GM12891 (cell line): ENCODE measurements around the gene ASCC2.

Experiments used
- PAX5 ChIP-seq: IDR thresholded peaks from 2 replicates; pipeline ENCODE4 v1.6.1; 2011; ENCODE audit warnings: low read length, moderate library complexity, mild to moderate bottlenecking; ENCODE audit not compliant: insufficient read depth, severe bottlenecking
- POLR2A ChIP-seq: IDR thresholded peaks from 2 replicates; pipeline ENCODE4 v1.6.1; 2011; ENCODE audit warnings: low read depth, low read length, control low read depth
- POLR2AphosphoS5 ChIP-seq: IDR thresholded peaks from 2 replicates; pipeline ENCODE4 v1.6.1; 2011; ENCODE audit warnings: low read depth, low read length, control low read depth
- POU2F2 ChIP-seq: IDR thresholded peaks from 2 replicates; pipeline ENCODE4 v1.6.1; 2011; ENCODE audit warnings: low read depth, mild to moderate bottlenecking, control low read depth, low read length, moderate library complexity
- SPI1 ChIP-seq: IDR thresholded peaks from 2 replicates; pipeline ENCODE4 v1.6.1; 2011; ENCODE audit warnings: low read depth, low read length, control low read depth
- TAF1 ChIP-seq: IDR thresholded peaks from 2 replicates; pipeline ENCODE4 v1.6.1; 2011; ENCODE audit warnings: low read depth, low read length, control low read depth

DNA sequence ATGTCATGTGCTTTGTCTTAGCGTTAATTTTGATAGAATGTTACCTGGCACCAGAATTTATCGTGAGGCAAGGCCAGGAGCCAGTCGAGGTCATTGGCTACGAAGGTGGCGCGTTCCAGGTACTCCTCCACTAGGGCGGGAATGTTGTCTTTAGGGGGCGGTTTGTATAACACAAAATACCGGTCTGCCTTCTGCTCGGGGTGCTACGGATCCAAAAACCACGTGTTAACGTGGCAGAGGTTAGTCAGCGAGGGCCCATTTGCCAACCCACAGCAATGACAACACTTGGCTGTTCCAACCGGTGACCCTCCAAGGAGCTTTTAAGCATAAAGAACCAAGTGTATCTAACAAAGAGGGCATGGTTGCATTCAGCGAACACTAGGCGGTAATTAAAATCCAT, 12.5 kb downstream of the ASCC2 start:
- no peak for TF ChIP-seq POLR2A
- no peak for TF ChIP-seq PAX5
- no peak for TF ChIP-seq TAF1
- no peak for TF ChIP-seq SPI1
- TF ChIP-seq POLR2AphosphoS5 = no peak
- TF ChIP-seq POU2F2 = no peak
